GM10266 (cell line): ENCODE measurements around the gene MBOAT2.
"Not testable (repeated sequence)": the region's sequence is repeated elsewhere in the genome, so short reads cannot be mapped to it uniquely, and the experiment has no call there.

Experiments used
- DNase-seq: peaks from one replicate; pipeline ENCODE4 v3.0.0; 2012; ENCODE audit errors: extremely low spot score
- CTCF ChIP-seq: IDR thresholded peaks from 2 replicates; pipeline ENCODE4 v1.5.1; 2012; ENCODE audit warnings: mild to moderate bottlenecking, low read depth; ENCODE audit not compliant: control insufficient read depth, insufficient read depth; ENCODE audit errors: missing control alignments

MBOAT2 gene, protein sequence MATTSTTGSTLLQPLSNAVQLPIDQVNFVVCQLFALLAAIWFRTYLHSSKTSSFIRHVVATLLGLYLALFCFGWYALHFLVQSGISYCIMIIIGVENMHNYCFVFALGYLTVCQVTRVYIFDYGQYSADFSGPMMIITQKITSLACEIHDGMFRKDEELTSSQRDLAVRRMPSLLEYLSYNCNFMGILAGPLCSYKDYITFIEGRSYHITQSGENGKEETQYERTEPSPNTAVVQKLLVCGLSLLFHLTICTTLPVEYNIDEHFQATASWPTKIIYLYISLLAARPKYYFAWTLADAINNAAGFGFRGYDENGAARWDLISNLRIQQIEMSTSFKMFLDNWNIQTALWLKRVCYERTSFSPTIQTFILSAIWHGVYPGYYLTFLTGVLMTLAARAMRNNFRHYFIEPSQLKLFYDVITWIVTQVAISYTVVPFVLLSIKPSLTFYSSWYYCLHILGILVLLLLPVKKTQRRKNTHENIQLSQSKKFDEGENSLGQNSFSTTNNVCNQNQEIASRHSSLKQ

GRCh38 chr2:9003616-9004337 lies at the start of gene MBOAT2:
MBOAT2 (minus strand) TSS chr2:9003684; CDS start chr2:9003614, 70 bp downstream.
- DNase-seq, result peak; percentile 95
- TF ChIP-seq CTCF, result no peak

DNA sequence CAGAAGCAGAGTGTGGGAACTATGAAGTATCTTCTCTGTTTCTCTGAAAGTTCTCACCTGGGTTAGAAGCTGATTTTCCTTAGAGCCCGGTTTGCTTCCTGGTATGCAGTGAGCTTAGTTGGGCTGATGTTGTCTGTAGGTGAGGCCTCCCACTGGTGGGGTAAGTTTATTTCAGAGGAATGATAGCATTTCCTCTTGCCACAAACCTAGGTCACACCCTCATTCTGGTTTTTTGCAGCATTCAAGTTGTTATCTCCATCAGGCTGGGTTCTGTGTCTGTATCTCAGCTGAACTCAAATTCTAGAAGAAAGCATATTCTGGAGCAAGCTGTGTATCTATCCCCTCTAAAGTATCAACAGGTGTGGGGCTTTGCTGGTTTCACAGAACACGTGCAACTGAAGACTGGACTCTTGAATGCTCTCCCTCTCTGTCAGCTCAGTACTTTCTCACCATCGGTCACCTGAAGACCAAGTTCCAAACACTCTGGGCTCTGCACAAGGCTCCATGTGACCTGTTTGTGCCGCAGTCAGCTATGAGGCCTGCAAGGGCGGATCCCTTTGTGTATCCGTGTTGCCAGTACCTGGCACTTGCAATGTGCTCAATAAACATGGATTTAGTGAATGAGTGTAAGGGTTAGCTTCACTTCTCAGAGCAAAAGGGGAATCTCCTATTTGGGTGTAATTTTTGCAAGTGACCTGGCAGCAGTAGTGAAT lies 49.5 kb upstream of the MBOAT2 start:
- no peak for TF ChIP-seq CTCF

DNA sequence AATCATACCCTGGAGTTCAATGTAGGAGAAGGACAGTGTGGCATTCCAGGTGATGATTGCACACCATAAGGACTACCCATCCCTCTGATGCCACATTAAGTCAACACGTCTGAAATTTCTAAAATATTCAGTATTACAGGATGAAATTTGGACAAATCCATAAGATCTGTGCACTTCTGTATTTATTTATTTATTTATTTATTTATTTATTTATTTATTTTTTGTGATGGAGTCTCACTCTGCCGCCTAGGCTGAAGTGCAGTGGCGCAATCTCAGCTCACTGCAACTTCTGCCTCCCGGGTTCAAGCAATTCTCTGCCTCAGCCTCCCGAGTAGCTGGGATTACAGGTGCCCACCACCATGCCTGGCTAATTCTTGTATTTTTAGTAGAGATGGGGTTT lies 48.0 kb upstream of the MBOAT2 start:
- DNase-seq, result not testable (repeated sequence)

More for the DNA sequence above, 49.5 kb upstream of the MBOAT2 start:
- DNase-seq, result no peak

DNA sequence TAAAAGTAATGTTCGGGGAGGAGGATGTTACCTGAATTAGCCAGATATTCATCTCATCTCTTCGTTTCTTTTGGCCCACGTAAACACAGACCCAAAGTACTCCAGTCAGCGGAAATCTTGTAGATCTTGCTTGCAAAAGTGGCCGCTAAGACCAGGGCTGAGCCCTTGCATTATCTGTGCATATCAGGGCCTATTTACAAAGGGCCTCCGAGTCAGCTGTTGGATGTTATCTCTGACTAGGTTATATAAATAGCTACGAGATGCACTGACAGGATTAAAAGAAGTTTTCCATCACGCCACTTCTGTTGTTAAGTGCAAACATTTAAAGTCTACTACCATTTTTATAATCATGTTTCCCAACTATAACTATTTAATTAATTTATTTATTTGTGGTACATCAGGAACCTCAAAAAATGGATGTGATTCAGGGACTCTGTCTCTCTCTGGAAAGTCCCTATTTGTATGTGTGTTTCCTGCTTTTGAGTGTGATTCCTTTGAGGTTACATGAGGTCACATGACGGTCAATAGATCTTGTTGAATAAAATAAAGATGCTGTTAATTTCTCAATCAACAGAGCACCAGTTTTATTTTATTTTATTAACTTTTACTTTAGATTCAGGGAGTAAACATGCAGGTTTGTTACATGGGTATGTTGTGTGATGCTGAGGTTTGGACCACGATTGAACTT lies 46.8 kb upstream of the MBOAT2 start:
- TF ChIP-seq CTCF, result no peak
- DNase-seq, result no peak

- no peak for DNase-seq
- no peak for TF ChIP-seq CTCF
These were observed 42.1 kb upstream of the MBOAT2 start for GRCh38 chr2:9045595-9045994.

DNA sequence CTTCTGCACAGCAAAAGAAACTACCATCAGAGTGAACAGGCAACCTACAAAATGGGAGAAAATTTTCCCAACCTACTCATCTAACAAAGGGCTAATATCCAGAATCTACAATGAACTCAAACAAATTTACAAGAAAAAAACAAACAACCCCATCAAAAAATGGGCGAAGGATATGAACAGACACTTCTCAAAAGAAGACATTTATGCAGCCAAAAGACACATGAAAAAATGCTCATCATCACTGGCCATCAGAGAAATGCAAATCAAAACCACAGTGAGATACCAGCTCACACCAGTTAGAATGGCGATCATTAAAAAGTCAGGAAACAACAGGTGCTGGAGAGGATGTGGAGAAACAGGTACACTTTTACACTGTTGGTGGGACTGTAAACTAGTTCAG lies 40.0 kb upstream of the MBOAT2 start:
- DNase-seq, result not testable (repeated sequence)

DNA sequence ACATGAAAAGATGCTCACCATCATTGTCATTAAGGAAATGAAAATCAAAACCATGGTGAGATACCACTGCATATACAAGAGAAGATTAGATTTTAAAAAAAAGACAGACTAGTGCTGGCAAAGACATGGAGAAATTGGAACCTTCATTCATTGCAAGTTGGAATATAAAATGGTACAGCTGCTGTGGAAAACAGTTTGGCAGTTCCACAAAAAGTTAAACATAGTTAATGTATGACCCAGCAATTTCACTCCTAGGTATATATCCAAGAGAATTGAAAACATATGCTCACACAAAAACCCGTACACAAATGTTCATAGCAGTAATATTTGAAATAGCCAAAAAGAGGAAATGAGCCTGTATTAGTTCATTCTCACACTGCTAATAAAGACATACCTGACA lies 33.7 kb upstream of the MBOAT2 start:
- no peak for TF ChIP-seq CTCF
- no peak for DNase-seq
